B cell (primary cell): Measurements from ENCODE around the gene SPINK9. TPM values are rescaled to one million over a fixed set of nuclear protein-coding genes. Genes with fewer than 3 reads are reported as not detected.

Experiments
- ATAC-seq: fragments of 200-7000 bp; cut with Tn5 transposase; one replicate; pipeline ENCODE4 v1.10.0; 2021; ENCODE audit warnings: low read depth, mild to moderate bottlenecking, moderate number of reproducible peaks, moderate library complexity
- CTCF ChIA-PET: fragments of 350-600 bp; sonication (Branson Sonifier 250); formaldehyde crosslinking; loops from one replicate; lab custom pipeline; 2021; ENCODE audit warnings: antibody characterized with exemption, inconsistent platforms; lab: Charles Lee
- POLR2A ChIA-PET: fragments of 350-600 bp; sonication (Branson Sonifier 250); formaldehyde crosslinking; loops from one replicate; lab custom pipeline; 2021; ENCODE audit warnings: antibody characterized with exemption; lab: Charles Lee
- DNase-seq: peaks from one replicate; pipeline ENCODE4 v3.0.0; 2013
- H2AFZ ChIP-seq: 2 replicates; pipeline ENCODE4 v1.6.1; 2012; ENCODE audit warnings: mild to moderate bottlenecking, low read depth, low read length; ENCODE audit not compliant: insufficient read depth, poor library complexity, severe bottlenecking
- H3K27ac ChIP-seq, 2 donors: 1 replicate in 1 of 2; 2 replicates in 1 of 2; pipeline ENCODE4 v1.5.1; 2012 to 2013; ENCODE audit warnings: low read length in 2 of 2, mild to moderate bottlenecking in 2 of 2, moderate library complexity in 1 of 2
- H3K27me3 ChIP-seq, 4 experiments: fragments of 200-600 bp in 1 of 4; sonication (generic) in 1 of 4; replicated peaks in 1 of 4; 1 replicate in 2 of 4; 2 replicates in 2 of 4; pipeline versions ENCODE4 v1.6.1 to v1.7.0; 2013 to 2016; ENCODE audit warnings: low read length in 3 of 4, mild to moderate bottlenecking in 2 of 4, mixed read lengths in 1 of 4, moderate library complexity in 1 of 4; ENCODE audit not compliant: insufficient read depth in 4 of 4, control insufficient read depth in 3 of 4; ENCODE audit errors: control extremely low read depth in 1 of 4
- H3K36me3 ChIP-seq, 2 experiments: replicated peaks in 1 of 2; 1 replicate in 1 of 2; 2 replicates in 1 of 2; pipeline versions ENCODE4 v1.6.1 to v1.7.1; 2013; ENCODE audit warnings: low read length in 1 of 2; ENCODE audit not compliant: insufficient read depth in 2 of 2, control insufficient read depth in 1 of 2; ENCODE audit errors: control extremely low read depth in 1 of 2, extremely low read depth in 1 of 2
- H3K4me1 ChIP-seq, 2 donors: fragments of 200-600 bp in 1 of 2; sonication (generic) in 1 of 2; 1 replicate in 1 of 2; 2 replicates in 1 of 2; pipeline versions ENCODE4 v1.5.1 to v1.6.1; 2013 to 2017; ENCODE audit warnings: low read length in 2 of 2; ENCODE audit not compliant: control insufficient read depth in 2 of 2, insufficient read depth in 2 of 2
- H3K4me2 ChIP-seq: replicated peaks from 2 replicates; pipeline ENCODE3; 2012; ENCODE audit warnings: mild to moderate bottlenecking, low read depth, low read length; ENCODE audit not compliant: poor library complexity, severe bottlenecking
- H3K4me3 ChIP-seq, 5 experiments: fragments of 200-600 bp in 1 of 5; sonication (generic) in 1 of 5; 1 replicate in 3 of 5; 2 replicates in 2 of 5; pipeline versions ENCODE4 v1.5.1 to v1.7.0; 2011 to 2016; ENCODE audit warnings: low read length in 4 of 5, mild to moderate bottlenecking in 4 of 5, low read depth in 2 of 5, control low read depth in 1 of 5, moderate library complexity in 1 of 5; ENCODE audit not compliant: insufficient read depth in 1 of 5; ENCODE audit errors: control extremely low read depth in 1 of 5, extremely low read depth in 1 of 5
- H3K79me2 ChIP-seq: fragments of 200-600 bp; sonication (generic); one replicate; pipeline ENCODE4 v1.6.0; 2016; ENCODE audit warnings: low read length; ENCODE audit not compliant: control insufficient read depth, insufficient read depth
- H3K9ac ChIP-seq: fragments of 200-600 bp; sonication (generic); 2 replicates; pipeline ENCODE4 v1.6.1; 2017; ENCODE audit warnings: mild to moderate bottlenecking, low read length, moderate library complexity
- H3K9me3 ChIP-seq, 3 donors: one replicate each; pipeline versions ENCODE4 v1.6.1 to v1.7.1; 2013; ENCODE audit warnings: low read length in 2 of 3; ENCODE audit not compliant: control insufficient read depth in 2 of 3, insufficient read depth in 1 of 3; ENCODE audit errors: control extremely low read depth in 1 of 3
- H4K20me1 ChIP-seq: 2 replicates; pipeline ENCODE4 v1.6.0; 2012; ENCODE audit warnings: mild to moderate bottlenecking, low read length; ENCODE audit not compliant: insufficient read depth, control insufficient read depth, poor library complexity, severe bottlenecking
- H3K27ac Mint-ChIP-seq: one replicate; pipeline ENCODE4 v1.8.0; 2021; ENCODE audit warnings: mixed read lengths
- H3K27me3 Mint-ChIP-seq: one replicate; pipeline ENCODE4 v1.8.0; 2021; ENCODE audit warnings: mixed read lengths
- H3K4me1 Mint-ChIP-seq: one replicate; pipeline ENCODE4 v1.8.0; 2021; ENCODE audit warnings: mixed read lengths
- H3K4me3 Mint-ChIP-seq: one replicate; pipeline ENCODE4 v1.8.0; 2021; ENCODE audit warnings: mixed read lengths
- H3K9me3 Mint-ChIP-seq: one replicate; pipeline ENCODE4 v1.8.0; 2022; ENCODE audit warnings: mixed read lengths; ENCODE audit not compliant: insufficient read depth
- CTCF ChIP-seq: fragments of 200-600 bp; IDR thresholded peaks from one replicate; pipeline ENCODE4 v1.8.0; 2022; ENCODE audit warnings: antibody characterized with exemption, mild to moderate bottlenecking
- EZH2 ChIP-seq: IDR thresholded peaks from 2 replicates; pipeline ENCODE4 v1.6.1; 2012; ENCODE audit warnings: borderline replicate concordance, low read depth, mild to moderate bottlenecking, moderate library complexity, low read length; ENCODE audit not compliant: insufficient read depth, poor library complexity, severe bottlenecking
- WGBS: methylation state at CpG from one replicate; pipeline ENCODE4 v1.1.5; 2013; ENCODE audit warnings: missing lambda C conversion rate; ENCODE audit not compliant: insufficient coverage; 5-methylcytosine and 5-hydroxymethylcytosine counted together
- intact Hi-C: fragments of 100-400 bp; cut with micrococcal nuclease; formaldehyde crosslinking; loops from one replicate; pipeline ENCODE4 v1.10.0; 2022
- polyA minus RNA-seq: library from RNA; depleted of rRNA, polyadenylated mRNA; stranded (reverse); fragments of >200 nt; gene quantifications from 2 replicates; pipeline ENCODE4 v1.2.3, GENCODE V29; 2012
- polyA plus RNA-seq: library from polyadenylated mRNA; depleted of rRNA; stranded (reverse); fragments of >200 nt; gene quantifications from 2 replicates; pipeline ENCODE4 v1.2.3, GENCODE V29; 2012
- total RNA-seq, 2 donors: library from RNA; stranded (reverse); fragments of 120-200 nt in 1 of 2; gene quantifications; 1 replicate in 1 of 2; 2 replicates in 1 of 2; pipeline versions ENCODE4 v1.2.3 to v1.2.4, GENCODE V29; 2013 to 2022

Gene SPINK9
- not detected in 2 replicates for total RNA-seq
- not detected for total RNA-seq (2013)
- not detected in 2 replicates for polyA plus RNA-seq
- not detected in 2 replicates for polyA minus RNA-seq

- Histone ChIP-seq H3K4me1 (no peaks in the 10 kb centered on the region), H3K4me3 (no peak within 1 kb of the TSS), H3K27me3 (no peaks in the 10 kb centered on the region), H3K9me3 (peaks cover 0 to 5% (median 0%) of the 10 kb centered on the region in 3 donors), H3K36me3 (no peaks in the 10 kb centered on the region), H4K20me1 (no peaks in the 10 kb centered on the region), H3K27ac (no peak within 1 kb of the TSS), H2AFZ (no peak within 1 kb of the TSS), H3K9ac (no peak within 1 kb of the TSS), H3K79me2 (no peaks in the 10 kb centered on the region), H3K4me2 (no peak within 1 kb of the TSS)
- WGBS = no CpG with 5 or more reads among the region's 3 CpGs
- peaks cover 2% of the 10 kb centered on the region for H3K9me3 Mint-ChIP-seq
- intact Hi-C loops = no loop called here
- no peak within 1 kb of the TSS for H3K4me3 Mint-ChIP-seq
- peaks cover 7% of the 10 kb centered on the region for H3K27me3 Mint-ChIP-seq
- DNase-seq = no peak
- ChIA-PET POLR2A (no interaction called here), CTCF (no interaction called here)
- no peaks in the 10 kb centered on the region for H3K4me1 Mint-ChIP-seq
- no peak within 1 kb of the TSS for H3K27ac Mint-ChIP-seq
- TF ChIP-seq CTCF = no peak
- TF ChIP-seq EZH2 = no peak
- ATAC-seq = no peak
These were observed at the start of gene SPINK9 for GRCh38 chr5:148335259-148335658. Gene SPINK9 (plus strand): TSS chr5:148335559. CDS start chr5:148335614, 55 bp downstream.

- CTCF ChIA-PET = interaction anchor here (1.0 kb wide), 1 partner anchor 193 kb away, joined by 3 read pairs; no protein-coding TSS in a partner anchor
- intact Hi-C loops = loop anchor here (2.0 kb wide), 1 partner anchor 166 kb away; no protein-coding TSS in a partner anchor
These were observed 44.8 kb upstream of the SPINK9 start for GRCh38 chr5:148290271-148291195.

More at GRCh38 chr5:148290271-148291195, 44.8 kb upstream of the SPINK9 start:
- Mint-ChIP-seq H3K4me1 (no peaks in the 10 kb centered on the region), H3K9me3 (no peaks in the 10 kb centered on the region), H3K27me3 (peaks cover 1% of the 10 kb centered on the region), H3K27ac (no peak overlapping the region), H3K4me3 (no peak overlapping the region)
- Histone ChIP-seq H3K79me2 (no peaks in the 10 kb centered on the region), H3K27ac (no peak overlapping the region), H3K4me2 (no peak overlapping the region), H3K4me1 (no peaks in the 10 kb centered on the region), H3K9ac (no peak overlapping the region), H2AFZ (no peak overlapping the region), H3K4me3 (no peak overlapping the region), H3K9me3 (no peaks in the 10 kb centered on the region), H3K36me3 (no peaks in the 10 kb centered on the region), H4K20me1 (no peaks in the 10 kb centered on the region), H3K27me3 (no peaks in the 10 kb centered on the region)
- DNase-seq = peak; percentile 8
- POLR2A ChIA-PET = no interaction called here
- no peak for TF ChIP-seq EZH2
- TF ChIP-seq CTCF = peak; percentile 26
- WGBS = no CpG with 5 or more reads among the region's 6 CpGs
- no peak for ATAC-seq
